HCT116 (cell line): ENCODE data around the gene CALN1. TPM values are rescaled to one million over a fixed set of nuclear protein-coding genes. Genes with fewer than 3 reads are reported as not detected.

Experiments
- ATAC-seq: fragments of 200-7000 bp; cut with Tn5 transposase; 2 replicates; pipeline ENCODE4 v1.9.1; 2020; ENCODE audit warnings: mild to moderate bottlenecking, moderate library complexity
- BruUV-seq: library from RNA; stranded (reverse); fragments of 400-500 nt; replicated peaks from 2 replicates; lab custom pipeline; 2021; lab: Mats Ljungman, UMichigan
- CTCF ChIA-PET: fragments of 300-600 bp; sonication (Branson Sonifier 250); formaldehyde crosslinking; loops from one replicate; lab custom pipeline; 2021; ENCODE audit warnings: antibody characterized with exemption; lab: Charles Lee
- POLR2A ChIA-PET: fragments of 300-600, 350-600 bp; sonication (Branson Sonifier 250); formaldehyde crosslinking; loops from one replicate; lab custom pipeline; 2021; ENCODE audit warnings: antibody characterized with exemption; lab: Charles Lee
- RAD21 ChIA-PET, 2 experiments: fragments of 300-600 bp; sonication (Branson Sonifier 250); formaldehyde crosslinking; loops; one replicate each; lab custom pipeline; 2023; ENCODE audit warnings: low total read pairs in 2 of 2; ENCODE audit not compliant: uncharacterized antibody in 2 of 2, unreplicated experiment in 2 of 2, low non-redundant PET in 1 of 2; lab: Charles Lee
- DNase-seq: peaks from one replicate; pipeline ENCODE4 v3.0.0-alpha.2; 2010; ENCODE audit warnings: low read depth, low spot score
- H2AFZ ChIP-seq: fragments of 200-600 bp; shearing (Covaris generic), sonication (generic); 2 replicates; pipeline ENCODE4 v1.6.1; 2017; ENCODE audit warnings: low read depth, mixed run types, mixed read lengths, antibody characterized with exemption, low read length; ENCODE audit not compliant: poor library complexity, severe bottlenecking
- H3K27ac ChIP-seq: 2 replicates; pipeline ENCODE4 v1.5.1; 2012; ENCODE audit warnings: low read depth, low read length
- H3K27me3 ChIP-seq: fragments of 200-600 bp; sonication (generic); 2 replicates; pipeline ENCODE4 v1.6.1; 2016; ENCODE audit warnings: mixed run types, low read length, mixed read lengths; ENCODE audit not compliant: insufficient read depth
- H3K36me3 ChIP-seq, 2 experiments: fragments of 200-500 bp in 1 of 2; fragments of 200-600 bp in 1 of 2; sonication (Bioruptor generic) in 1 of 2; sonication (generic) in 1 of 2; 2 replicates each; pipeline versions ENCODE4 v1.5.1 to v1.6.1; 2014 to 2016; ENCODE audit warnings: low read length in 2 of 2, inconsistent platforms in 1 of 2, mixed read lengths in 1 of 2, mixed run types in 1 of 2; ENCODE audit not compliant: insufficient read depth in 2 of 2, control insufficient read depth in 1 of 2
- H3K4me1 ChIP-seq, 2 experiments: fragments of 200-600 bp in 1 of 2; sonication (generic) in 1 of 2; 2 replicates each; pipeline versions ENCODE4 v1.5.1 to v1.6.1; 2012 to 2017; ENCODE audit warnings: low read length in 2 of 2, inconsistent platforms in 1 of 2, mild to moderate bottlenecking in 1 of 2, mixed read lengths in 1 of 2, mixed run types in 1 of 2, moderate library complexity in 1 of 2; ENCODE audit not compliant: insufficient read depth in 2 of 2, control insufficient read depth in 1 of 2
- H3K4me2 ChIP-seq: fragments of 200-600 bp; sonication (generic); 2 replicates; pipeline ENCODE4 v1.6.1; 2017; ENCODE audit warnings: mixed run types, low read length, mixed read lengths
- H3K4me3 ChIP-seq, 2 experiments: fragments of 200-600 bp in 1 of 2; sonication (generic) in 1 of 2; replicated peaks in 1 of 2; 2 replicates each; pipeline ENCODE4 v1.5.1; 2011 to 2016; ENCODE audit warnings: low read length in 2 of 2, control low read depth in 1 of 2, low read depth in 1 of 2, mild to moderate bottlenecking in 1 of 2, mixed read lengths in 1 of 2, mixed run types in 1 of 2
- H3K79me2 ChIP-seq: fragments of 200-600 bp; sonication (generic); 2 replicates; pipeline ENCODE4 v1.6.1; 2017; ENCODE audit warnings: mild to moderate bottlenecking, mixed run types, low read length, moderate library complexity, mixed read lengths; ENCODE audit not compliant: insufficient read depth
- H3K9ac ChIP-seq: fragments of 200-600 bp; sonication (generic); 2 replicates; pipeline ENCODE4 v1.6.1; 2016; ENCODE audit warnings: low read length, mixed read lengths
- H3K9me2 ChIP-seq: fragments of 200-600 bp; sonication (generic), shearing (Covaris generic); 2 replicates; pipeline ENCODE4 v1.6.1; 2017; ENCODE audit warnings: mixed run types, mild to moderate bottlenecking, moderate library complexity; ENCODE audit not compliant: insufficient read depth
- H3K9me3 ChIP-seq, 2 experiments: fragments of 200-500 bp in 1 of 2; fragments of 200-600 bp in 1 of 2; sonication (Bioruptor generic) in 1 of 2; sonication (generic) in 1 of 2; 2 replicates each; pipeline ENCODE4 v1.6.1; 2014 to 2017; ENCODE audit warnings: low read length in 2 of 2, mixed read lengths in 2 of 2, inconsistent platforms in 1 of 2, low read depth in 1 of 2, mild to moderate bottlenecking in 1 of 2, mixed run types in 1 of 2, moderate library complexity in 1 of 2; ENCODE audit not compliant: control insufficient read depth in 1 of 2, insufficient read depth in 1 of 2
- H4K20me1 ChIP-seq: fragments of 200-600 bp; sonication (generic), shearing (Covaris generic); 2 replicates; pipeline ENCODE4 v1.6.1; 2017; ENCODE audit warnings: mixed run types, mild to moderate bottlenecking, moderate library complexity; ENCODE audit not compliant: insufficient read depth
- CEBPB ChIP-seq: IDR thresholded peaks from 2 replicates; pipeline ENCODE4 v1.6.1; 2012; ENCODE audit warnings: low read depth
- EGR1 ChIP-seq: IDR thresholded peaks from 2 replicates; pipeline ENCODE4 v1.6.1; 2012; ENCODE audit warnings: low read depth
- ELF1 ChIP-seq: IDR thresholded peaks from 2 replicates; pipeline ENCODE4 v1.6.1; 2012; ENCODE audit warnings: low read depth, borderline replicate concordance
- EZH2phosphoT487 ChIP-seq: fragments of 200-600 bp; IDR thresholded peaks from 2 replicates; pipeline ENCODE4 v1.6.1; 2018; ENCODE audit warnings: antibody characterized with exemption, borderline replicate concordance
- FOSL1 ChIP-seq: IDR thresholded peaks from 2 replicates; pipeline ENCODE4 v1.6.1; 2012; ENCODE audit warnings: low read depth
- SP1 ChIP-seq: IDR thresholded peaks from 2 replicates; pipeline ENCODE4 v1.6.1; 2012; ENCODE audit warnings: low read depth
- SRF ChIP-seq: IDR thresholded peaks from 2 replicates; pipeline ENCODE4 v1.6.1; 2012; ENCODE audit warnings: low read depth
- TCF7L2 ChIP-seq: IDR thresholded peaks from 2 replicates; pipeline ENCODE4 v1.7.0; 2011; ENCODE audit warnings: borderline replicate concordance, inconsistent platforms; ENCODE audit not compliant: insufficient read depth, insufficient read length; ENCODE audit errors: extremely low read depth
- YY1 ChIP-seq: IDR thresholded peaks from 2 replicates; pipeline ENCODE4 v1.6.1; 2011; ENCODE audit warnings: low read length, low read depth, moderate library complexity, mild to moderate bottlenecking; ENCODE audit not compliant: insufficient replicate concordance; ENCODE audit errors: extremely low read depth
- ZFX ChIP-seq: fragments of 450-650 bp; IDR thresholded peaks from 2 replicates; pipeline ENCODE4 v1.6.1; 2017
- ZNF274 ChIP-seq: fragments of 200-500 bp; sonication (Bioruptor generic); IDR thresholded peaks from 2 replicates; pipeline ENCODE4 v1.6.1; 2014; ENCODE audit warnings: mild to moderate bottlenecking, low read depth, low read length, inconsistent platforms
- intact Hi-C: fragments of 100-400 bp; cut with micrococcal nuclease; formaldehyde crosslinking; loops from 2 replicates; pipeline ENCODE4 v1.10.0; 2022
- total RNA-seq: library from RNA; stranded (reverse); gene quantifications from one replicate; pipeline ENCODE4 v1.2.1, GENCODE V29; 2021; ENCODE audit not compliant: unreplicated experiment
- TF ChIP-seq, protein P1 (sequence below): IDR thresholded peaks from 2 replicates; pipeline ENCODE4 v1.6.1; 2011; ENCODE audit warnings: mild to moderate bottlenecking, low read length, moderate library complexity; ENCODE audit not compliant: insufficient replicate concordance; ENCODE audit errors: extremely low read depth
- TF ChIP-seq, protein P2 (sequence below): IDR thresholded peaks from 2 replicates; pipeline ENCODE4 v1.6.1; 2012
- TF ChIP-seq, protein P3 (sequence below): IDR thresholded peaks from 2 replicates; pipeline ENCODE4 v1.6.1; 2012
- TF ChIP-seq, protein P4 (sequence below): IDR thresholded peaks from 2 replicates; pipeline ENCODE4 v1.6.1; 2012; ENCODE audit warnings: low read depth

CALN1 gene
- total RNA-seq, 1 experiment from 2014 or later = 0.17 TPM

DNA sequence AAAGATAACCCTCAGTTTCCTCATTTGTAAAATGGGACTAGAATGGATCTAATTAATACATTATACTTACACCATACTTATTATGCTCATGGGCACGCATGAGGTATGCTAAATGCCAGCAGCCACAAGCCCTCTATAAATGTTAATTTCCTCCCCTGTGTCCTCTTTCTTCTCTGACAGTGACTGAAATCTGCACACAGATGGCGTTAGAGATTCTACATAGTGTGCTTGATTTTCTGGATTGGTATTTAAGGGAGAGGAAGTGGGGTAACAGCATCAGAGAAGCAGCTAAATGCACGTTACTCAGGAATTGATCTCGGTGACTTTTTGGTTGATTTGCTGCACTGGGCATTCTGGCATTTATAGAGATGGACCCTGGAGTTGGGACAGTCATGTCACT is 568.5 kb downstream of the CALN1 start:
- no peak for ATAC-seq
- no peak overlapping the region for H3K4me2 ChIP-seq
- H3K36me3 ChIP-seq = no peaks in the 10 kb centered on the region
- H3K27ac ChIP-seq = no peak overlapping the region
- H4K20me1 ChIP-seq = no peaks in the 10 kb centered on the region
- H3K79me2 ChIP-seq = no peaks in the 10 kb centered on the region
- no peak for TF ChIP-seq TCF7L2
- TF ChIP-seq, protein P1, sequence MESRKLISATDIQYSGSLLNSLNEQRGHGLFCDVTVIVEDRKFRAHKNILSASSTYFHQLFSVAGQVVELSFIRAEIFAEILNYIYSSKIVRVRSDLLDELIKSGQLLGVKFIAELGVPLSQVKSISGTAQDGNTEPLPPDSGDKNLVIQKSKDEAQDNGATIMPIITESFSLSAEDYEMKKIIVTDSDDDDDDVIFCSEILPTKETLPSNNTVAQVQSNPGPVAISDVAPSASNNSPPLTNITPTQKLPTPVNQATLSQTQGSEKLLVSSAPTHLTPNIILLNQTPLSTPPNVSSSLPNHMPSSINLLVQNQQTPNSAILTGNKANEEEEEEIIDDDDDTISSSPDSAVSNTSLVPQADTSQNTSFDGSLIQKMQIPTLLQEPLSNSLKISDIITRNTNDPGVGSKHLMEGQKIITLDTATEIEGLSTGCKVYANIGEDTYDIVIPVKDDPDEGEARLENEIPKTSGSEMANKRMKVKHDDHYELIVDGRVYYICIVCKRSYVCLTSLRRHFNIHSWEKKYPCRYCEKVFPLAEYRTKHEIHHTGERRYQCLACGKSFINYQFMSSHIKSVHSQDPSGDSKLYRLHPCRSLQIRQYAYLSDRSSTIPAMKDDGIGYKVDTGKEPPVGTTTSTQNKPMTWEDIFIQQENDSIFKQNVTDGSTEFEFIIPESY = no peak
- TF ChIP-seq EGR1 = no peak
- TF ChIP-seq CEBPB = no peak
- TF ChIP-seq, protein P2, sequence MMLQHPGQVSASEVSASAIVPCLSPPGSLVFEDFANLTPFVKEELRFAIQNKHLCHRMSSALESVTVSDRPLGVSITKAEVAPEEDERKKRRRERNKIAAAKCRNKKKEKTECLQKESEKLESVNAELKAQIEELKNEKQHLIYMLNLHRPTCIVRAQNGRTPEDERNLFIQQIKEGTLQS = no peak
- TF ChIP-seq EZH2phosphoT487 = no peak
- TF ChIP-seq, protein P3, sequence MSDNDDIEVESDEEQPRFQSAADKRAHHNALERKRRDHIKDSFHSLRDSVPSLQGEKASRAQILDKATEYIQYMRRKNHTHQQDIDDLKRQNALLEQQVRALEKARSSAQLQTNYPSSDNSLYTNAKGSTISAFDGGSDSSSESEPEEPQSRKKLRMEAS = no peak
- no peak for TF ChIP-seq ZFX
- TF ChIP-seq FOSL1 = no peak
- TF ChIP-seq SP1 = no peak
- no peak for TF ChIP-seq YY1
- TF ChIP-seq, protein P4, sequence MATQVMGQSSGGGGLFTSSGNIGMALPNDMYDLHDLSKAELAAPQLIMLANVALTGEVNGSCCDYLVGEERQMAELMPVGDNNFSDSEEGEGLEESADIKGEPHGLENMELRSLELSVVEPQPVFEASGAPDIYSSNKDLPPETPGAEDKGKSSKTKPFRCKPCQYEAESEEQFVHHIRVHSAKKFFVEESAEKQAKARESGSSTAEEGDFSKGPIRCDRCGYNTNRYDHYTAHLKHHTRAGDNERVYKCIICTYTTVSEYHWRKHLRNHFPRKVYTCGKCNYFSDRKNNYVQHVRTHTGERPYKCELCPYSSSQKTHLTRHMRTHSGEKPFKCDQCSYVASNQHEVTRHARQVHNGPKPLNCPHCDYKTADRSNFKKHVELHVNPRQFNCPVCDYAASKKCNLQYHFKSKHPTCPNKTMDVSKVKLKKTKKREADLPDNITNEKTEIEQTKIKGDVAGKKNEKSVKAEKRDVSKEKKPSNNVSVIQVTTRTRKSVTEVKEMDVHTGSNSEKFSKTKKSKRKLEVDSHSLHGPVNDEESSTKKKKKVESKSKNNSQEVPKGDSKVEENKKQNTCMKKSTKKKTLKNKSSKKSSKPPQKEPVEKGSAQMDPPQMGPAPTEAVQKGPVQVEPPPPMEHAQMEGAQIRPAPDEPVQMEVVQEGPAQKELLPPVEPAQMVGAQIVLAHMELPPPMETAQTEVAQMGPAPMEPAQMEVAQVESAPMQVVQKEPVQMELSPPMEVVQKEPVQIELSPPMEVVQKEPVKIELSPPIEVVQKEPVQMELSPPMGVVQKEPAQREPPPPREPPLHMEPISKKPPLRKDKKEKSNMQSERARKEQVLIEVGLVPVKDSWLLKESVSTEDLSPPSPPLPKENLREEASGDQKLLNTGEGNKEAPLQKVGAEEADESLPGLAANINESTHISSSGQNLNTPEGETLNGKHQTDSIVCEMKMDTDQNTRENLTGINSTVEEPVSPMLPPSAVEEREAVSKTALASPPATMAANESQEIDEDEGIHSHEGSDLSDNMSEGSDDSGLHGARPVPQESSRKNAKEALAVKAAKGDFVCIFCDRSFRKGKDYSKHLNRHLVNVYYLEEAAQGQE = no peak
- no peak for TF ChIP-seq ELF1
- no peak for TF ChIP-seq ZNF274
- no peak for TF ChIP-seq SRF
- peaks cover 0 to 12% of the 10 kb centered on the region in 2 experiments; a peak in 2 of 4 replicates for H3K9me3 ChIP-seq
- no peak overlapping the region for H2AFZ ChIP-seq
- no peak overlapping the region for H3K9ac ChIP-seq
- POLR2A ChIA-PET = no interaction called here
- no peak overlapping the region for H3K4me3 ChIP-seq
- DNase-seq = no peak
- intact Hi-C loops = no loop called here
- no peaks in the 10 kb centered on the region for H3K9me2 ChIP-seq
- no peaks in the 10 kb centered on the region for H3K4me1 ChIP-seq
- CTCF ChIA-PET = no interaction called here
- RAD21 ChIA-PET = no interaction called here
- no TSS peak for BruUV-seq
- H3K27me3 ChIP-seq = no peaks in the 10 kb centered on the region
